GM12801 (cell line): ENCODE results near the gene RCN1.

Experiments used
- CTCF ChIP-seq: IDR thresholded peaks from one replicate; pipeline ENCODE4 v1.5.1; 2011; ENCODE audit warnings: control low read depth; ENCODE audit not compliant: insufficient read length; ENCODE audit errors: extremely low read depth

Gene RCN1

GRCh38 chr11:32081129-32081641 lies 9.7 kb upstream of the RCN1 start:
- TF ChIP-seq CTCF: no peak

- no peak for TF ChIP-seq CTCF
Measured at GRCh38 chr11:32081901-32082300, 9.0 kb upstream of the RCN1 start.

- no peak for TF ChIP-seq CTCF
Measured at GRCh38 chr11:32082346-32082986, 8.4 kb upstream of the RCN1 start.

GRCh38 chr11:32087597-32087996 lies 3.3 kb upstream of the RCN1 start:
- TF ChIP-seq CTCF: no peak

- TF ChIP-seq CTCF: no peak
Measured at GRCh38 chr11:32088117-32088941, 2.5 kb upstream of the RCN1 start.

- TF ChIP-seq CTCF: no peak
Measured at GRCh38 chr11:32092581-32093170, 1.8 kb downstream of the RCN1 start.

- no peak for TF ChIP-seq CTCF
Measured at GRCh38 chr11:32094923-32095322, 4.0 kb downstream of the RCN1 start.
